Measurements from ENCODE around the gene VSIG2.

GRCh38 chr11:124784051-124784450 is 32.0 kb upstream of the VSIG2 start:
- no peak for TF ChIP-seq CTCF (conservative IDR thresholded peaks at IDR 0.05 in 1 of 2, IDR thresholded peaks at IDR 0.05 in 1 of 2; ENCODE audit: low read depth in 1 of 2, low read length in 2 of 2)
- TF ChIP-seq EZH2 (IDR thresholded peaks at IDR 0.05; ENCODE audit: low read length, missing control alignments) = no peak

Data from fibroblast of lung (primary cell).